Vagina (tissue), 2 donors: ENCODE measurements around the gene ZNF683. TPM values are rescaled to one million over a fixed set of nuclear protein-coding genes. Genes with fewer than 3 reads are reported as not detected.

ENCODE experiments used
- DNase-seq, 2 donors: peaks; one replicate each; pipeline ENCODE4 v3.0.0-alpha.2; 2017; ENCODE audit errors: extremely low spot score in 2 of 2
- H3K27ac ChIP-seq: fragments of 200-600 bp; sonication (generic); one replicate; pipeline ENCODE4 v1.5.1; 2019
- H3K27me3 ChIP-seq: fragments of 200-600 bp; sonication (generic); one replicate; pipeline ENCODE4 v1.5.1; 2019
- H3K36me3 ChIP-seq, 2 donors: fragments of 200-600 bp; sonication (generic); one replicate each; pipeline ENCODE4 v1.5.1; 2017 to 2019
- H3K4me1 ChIP-seq: fragments of 200-600 bp; sonication (generic); one replicate; pipeline ENCODE4 v1.5.1; 2019
- H3K4me3 ChIP-seq, 2 donors: fragments of 200-600 bp; sonication (generic); 1 replicate in 1 of 2; 2 replicates in 1 of 2; pipeline ENCODE4 v1.5.1; 2016 to 2019
- H3K9me3 ChIP-seq: fragments of 200-600 bp; sonication (generic); one replicate; pipeline ENCODE4 v1.5.1; 2019
- CTCF ChIP-seq, 3 experiments: fragments of 450-650 bp in 2 of 3; fragments of 200-600 bp in 1 of 3; sonication (generic) in 1 of 3; IDR thresholded peaks; one replicate each; pipeline ENCODE4 v1.5.1; 2017 to 2019; ENCODE audit warnings: antibody characterized with exemption in 3 of 3, mild to moderate bottlenecking in 2 of 3, moderate library complexity in 2 of 3
- POLR2A ChIP-seq, 2 donors: fragments of 450-650 bp; IDR thresholded peaks; one replicate each; pipeline ENCODE4 v1.6.1; 2017; ENCODE audit warnings: antibody characterized with exemption in 2 of 2, mild to moderate bottlenecking in 2 of 2, moderate library complexity in 2 of 2
- POLR2AphosphoS5 ChIP-seq, 2 donors: sonication (generic); formaldehyde crosslinking; IDR thresholded peaks; one replicate each; pipeline ENCODE4 v1.9.0; 2017; ENCODE audit warnings: antibody characterized with exemption in 2 of 2, mild to moderate bottlenecking in 2 of 2, low read depth in 1 of 2; ENCODE audit not compliant: insufficient read depth in 1 of 2
- intact Hi-C: fragments of 100-400 bp; cut with DNase I; formaldehyde crosslinking; loops from one replicate; pipeline ENCODE4 v1.15.1; 2023
- total RNA-seq: library from RNA; depleted of rRNA; stranded (reverse); fragments of >200 nt; gene quantifications from one replicate; pipeline ENCODE4 v1.2.3, GENCODE V29; 2016

Gene ZNF683
- total RNA-seq, 1 donor from 2014 or later = not detected

DNA sequence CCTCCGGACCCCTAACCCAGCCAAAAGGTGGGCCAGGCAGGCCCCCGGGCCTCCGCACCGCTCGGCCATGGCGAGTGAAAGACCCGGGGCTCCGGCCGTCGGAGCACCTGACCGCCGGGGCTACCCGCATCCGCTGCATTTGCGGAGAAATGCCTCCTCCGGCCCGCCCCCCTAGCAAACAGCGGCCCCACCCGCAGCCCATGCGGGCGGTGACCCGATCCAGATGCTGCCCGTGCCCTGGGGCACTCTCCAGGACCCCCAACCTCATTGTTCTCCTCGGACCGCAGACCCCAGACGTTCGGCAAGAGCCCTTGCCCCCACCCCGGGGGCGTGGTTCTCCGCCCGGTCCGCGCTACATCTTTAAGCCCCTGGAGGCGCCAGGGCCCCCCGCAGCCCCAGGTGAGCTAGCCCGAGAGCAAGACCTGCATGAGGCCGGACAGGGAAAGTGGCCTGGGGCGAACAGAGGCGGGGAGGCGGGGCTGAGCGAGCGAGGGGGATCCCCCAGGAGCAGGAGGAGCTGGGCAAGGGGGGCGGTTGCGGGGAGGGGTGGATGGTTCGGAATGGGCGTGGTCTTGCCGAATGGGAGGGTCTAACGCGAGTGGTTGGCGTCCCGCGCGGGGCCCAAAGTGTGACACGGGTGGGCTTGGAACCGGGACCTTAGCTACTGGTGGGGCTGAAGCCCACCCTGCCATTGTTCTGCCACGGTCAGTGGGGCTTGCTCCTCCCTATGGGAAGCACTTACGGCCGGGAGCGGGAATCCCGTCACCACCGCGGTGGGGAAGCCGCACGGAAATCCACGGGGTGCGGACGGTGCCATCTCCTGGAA is 12.4 kb downstream of the ZNF683 start:
- no peaks in the 10 kb centered on the region for H3K9me3 ChIP-seq
- no peak for DNase-seq
- H3K4me3 ChIP-seq = peak overlapping the region; percentile 32 to 36
- intact Hi-C loops = no loop called here
- peaks cover 14% of the 10 kb centered on the region for H3K4me1 ChIP-seq
- H3K36me3 ChIP-seq = no peaks in the 10 kb centered on the region
- peaks cover 6% of the 10 kb centered on the region for H3K27me3 ChIP-seq
- no peak overlapping the region for H3K27ac ChIP-seq
- TF ChIP-seq POLR2A (IDR thresholded peaks at IDR 0.05) (no peak), POLR2AphosphoS5 (IDR thresholded peaks at IDR 0.05; ENCODE audit: insufficient read depth in 1 of 2, low read depth in 1 of 2) (no peak), CTCF (IDR thresholded peaks at IDR 0.05) (no peak)

- no peaks in the 10 kb centered on the region for H3K36me3 ChIP-seq
- intact Hi-C loops = no loop called here
- H3K27ac ChIP-seq = peak overlapping the region; percentile 21
- TF ChIP-seq POLR2A (IDR thresholded peaks at IDR 0.05) = no peak
- TF ChIP-seq POLR2AphosphoS5 (IDR thresholded peaks at IDR 0.05; ENCODE audit: insufficient read depth in 1 of 2, low read depth in 1 of 2) = peak; percentile 31 to 87
- no peak for TF ChIP-seq CTCF (IDR thresholded peaks at IDR 0.05)
- no peaks in the 10 kb centered on the region for H3K9me3 ChIP-seq
- no peak for DNase-seq
- peaks cover 6% of the 10 kb centered on the region for H3K27me3 ChIP-seq
- H3K4me1 ChIP-seq = peaks cover 24% of the 10 kb centered on the region
- no peak overlapping the region for H3K4me3 ChIP-seq
These were observed 13.9 kb downstream of the ZNF683 start for GRCh38 chr1:26358411-26359384.

DNA sequence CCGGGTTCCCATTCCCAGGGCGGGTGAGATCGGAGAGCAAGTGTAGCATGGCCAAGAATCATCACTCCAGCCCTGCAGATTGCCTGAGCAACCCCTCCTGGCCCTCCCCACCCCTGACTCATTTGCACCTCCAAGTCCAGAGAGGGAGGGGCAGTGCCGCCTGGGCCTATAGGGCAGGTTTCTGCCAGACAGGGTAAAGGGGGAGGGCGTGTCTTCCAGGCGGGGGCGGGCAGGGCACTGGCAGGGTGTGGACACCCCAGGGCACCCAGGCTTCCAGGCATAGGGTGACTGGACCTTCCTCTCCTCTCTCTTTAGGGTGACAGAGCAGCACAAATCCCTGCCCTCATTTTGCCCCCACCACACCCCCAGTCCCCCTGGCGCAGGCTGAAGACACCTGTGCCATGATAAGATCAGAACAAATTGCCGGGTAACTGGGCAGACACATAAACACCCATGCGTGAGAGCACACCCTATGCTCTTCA is 15.4 kb downstream of the ZNF683 start:
- intact Hi-C loops = no loop called here
- Histone ChIP-seq H3K4me1 (peaks cover 24% of the 10 kb centered on the region), H3K27me3 (peaks cover 6% of the 10 kb centered on the region), H3K9me3 (no peaks in the 10 kb centered on the region), H3K4me3 (no peak overlapping the region), H3K36me3 (no peaks in the 10 kb centered on the region), H3K27ac (peak overlapping the region; percentile 5)
- TF ChIP-seq POLR2A (IDR thresholded peaks at IDR 0.05) (no peak), POLR2AphosphoS5 (IDR thresholded peaks at IDR 0.05; ENCODE audit: insufficient read depth in 1 of 2, low read depth in 1 of 2) (peak in 1 of 2 donors; percentile 28)
- DNase-seq = no peak

DNA sequence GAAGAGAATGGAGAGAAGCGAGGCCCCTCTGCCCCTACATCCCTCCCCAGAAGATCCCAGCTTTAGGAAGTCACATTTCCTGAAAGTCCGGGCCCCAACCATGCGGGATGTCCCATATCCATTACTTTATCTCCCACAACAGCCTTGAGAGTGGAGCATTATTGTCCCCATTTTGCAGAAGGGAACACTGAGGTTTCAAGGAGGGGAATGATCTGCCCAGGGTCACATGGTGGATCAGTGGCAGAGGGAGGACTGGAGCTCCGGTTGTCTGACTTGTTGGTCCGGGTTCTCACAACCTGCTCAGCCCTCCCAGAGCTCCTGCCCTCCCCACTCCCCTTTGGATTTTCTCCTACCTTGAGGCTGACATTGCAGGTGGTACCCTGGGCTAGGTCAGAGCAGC is 16.4 kb downstream of the ZNF683 start:
- Histone ChIP-seq H3K4me1 (peaks cover 30% of the 10 kb centered on the region), H3K36me3 (no peaks in the 10 kb centered on the region), H3K4me3 (no peak overlapping the region), H3K27me3 (peaks cover 6% of the 10 kb centered on the region), H3K27ac (peak overlapping the region; percentile 5), H3K9me3 (no peaks in the 10 kb centered on the region)
- intact Hi-C loops = no loop called here
- no peak for TF ChIP-seq POLR2AphosphoS5 (IDR thresholded peaks at IDR 0.05; ENCODE audit: insufficient read depth in 1 of 2, low read depth in 1 of 2)
- no peak for TF ChIP-seq CTCF (IDR thresholded peaks at IDR 0.05)
- TF ChIP-seq POLR2A (IDR thresholded peaks at IDR 0.05) = no peak
- DNase-seq = no peak

GRCh38 chr1:26354972-26355371 is 17.6 kb downstream of the ZNF683 start:
- peak overlapping the region; percentile 53 for H3K27ac ChIP-seq
- H3K27me3 ChIP-seq = peaks cover 2% of the 10 kb centered on the region
- no peak for DNase-seq
- H3K9me3 ChIP-seq = no peaks in the 10 kb centered on the region
- TF ChIP-seq POLR2A (IDR thresholded peaks at IDR 0.05) (no peak), CTCF (IDR thresholded peaks at IDR 0.05) (no peak), POLR2AphosphoS5 (IDR thresholded peaks at IDR 0.05; ENCODE audit: insufficient read depth in 1 of 2, low read depth in 1 of 2) (no peak)
- H3K4me3 ChIP-seq = no peak overlapping the region
- intact Hi-C loops = no loop called here
- peaks cover 22% of the 10 kb centered on the region for H3K4me1 ChIP-seq
- H3K36me3 ChIP-seq = no peaks in the 10 kb centered on the region
